Measurements from ENCODE around the gene RPS10.
A peak's percentile ranks its signal among the peaks of the same experiment; 100 is the strongest.
"Not testable (repeated sequence)": the region's sequence is repeated elsewhere in the genome, so short reads cannot be mapped to it uniquely, and the experiment has no call there.

Gene RPS10

GRCh38 chr6:34393191-34393965, 32.5 kb downstream of the RPS10 start:
- no peak for DNase-seq (ENCODE audit: low read depth in 2 of 2)

GRCh38 chr6:34392497-34393190, 33.2 kb downstream of the RPS10 start, which contains the start of gene NUDT3:
Gene NUDT3, minus strand, starts transcription at chr6:34392669. Its CDS starts 307 bp downstream, at chr6:34392362.
- DNase-seq (ENCODE audit: low read depth in 2 of 2) = peak; percentile 88 to 89

DNA sequence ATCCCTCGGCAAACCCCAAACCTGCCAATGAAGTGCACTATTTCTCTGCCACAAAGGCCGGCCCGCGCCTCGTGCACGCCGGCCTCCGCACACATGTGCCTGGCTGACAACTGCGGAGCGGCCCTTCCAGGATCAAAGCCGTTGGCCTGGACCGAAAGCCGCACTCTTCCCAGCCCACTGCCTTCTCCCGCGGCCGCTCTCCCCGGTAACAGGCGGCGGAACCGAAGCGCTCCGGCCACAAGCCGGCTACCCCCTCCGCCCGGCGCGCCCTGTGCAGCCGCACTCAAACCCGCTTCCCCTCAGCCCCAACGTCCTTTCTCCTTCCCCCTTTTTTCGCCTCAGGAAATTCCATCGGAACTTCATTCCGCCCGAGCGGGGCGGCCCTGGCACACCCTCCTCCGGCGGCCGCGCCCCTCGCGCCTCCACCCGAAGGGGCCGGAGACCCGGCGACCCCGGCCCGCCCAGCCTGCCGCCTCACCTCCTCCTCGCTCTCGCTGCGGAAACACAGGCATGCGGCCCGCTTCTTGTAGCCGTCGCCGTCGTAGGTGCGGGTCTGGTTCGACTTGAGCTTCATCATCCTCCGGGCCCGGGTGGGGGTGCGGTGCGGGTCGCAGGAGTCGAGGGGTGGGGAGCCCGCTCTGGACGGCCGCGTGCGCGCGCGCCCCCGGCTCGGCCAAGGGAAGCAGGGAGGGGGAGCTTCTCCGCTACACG, 33.9 kb downstream of the RPS10 start:
- DNase-seq (ENCODE audit: low read depth in 2 of 2) = peak; percentile 31 to 37

- DNase-seq (ENCODE audit: low read depth in 2 of 2) = no peak
Observed at GRCh38 chr6:34391473-34391785, 34.4 kb downstream of the RPS10 start.

DNA sequence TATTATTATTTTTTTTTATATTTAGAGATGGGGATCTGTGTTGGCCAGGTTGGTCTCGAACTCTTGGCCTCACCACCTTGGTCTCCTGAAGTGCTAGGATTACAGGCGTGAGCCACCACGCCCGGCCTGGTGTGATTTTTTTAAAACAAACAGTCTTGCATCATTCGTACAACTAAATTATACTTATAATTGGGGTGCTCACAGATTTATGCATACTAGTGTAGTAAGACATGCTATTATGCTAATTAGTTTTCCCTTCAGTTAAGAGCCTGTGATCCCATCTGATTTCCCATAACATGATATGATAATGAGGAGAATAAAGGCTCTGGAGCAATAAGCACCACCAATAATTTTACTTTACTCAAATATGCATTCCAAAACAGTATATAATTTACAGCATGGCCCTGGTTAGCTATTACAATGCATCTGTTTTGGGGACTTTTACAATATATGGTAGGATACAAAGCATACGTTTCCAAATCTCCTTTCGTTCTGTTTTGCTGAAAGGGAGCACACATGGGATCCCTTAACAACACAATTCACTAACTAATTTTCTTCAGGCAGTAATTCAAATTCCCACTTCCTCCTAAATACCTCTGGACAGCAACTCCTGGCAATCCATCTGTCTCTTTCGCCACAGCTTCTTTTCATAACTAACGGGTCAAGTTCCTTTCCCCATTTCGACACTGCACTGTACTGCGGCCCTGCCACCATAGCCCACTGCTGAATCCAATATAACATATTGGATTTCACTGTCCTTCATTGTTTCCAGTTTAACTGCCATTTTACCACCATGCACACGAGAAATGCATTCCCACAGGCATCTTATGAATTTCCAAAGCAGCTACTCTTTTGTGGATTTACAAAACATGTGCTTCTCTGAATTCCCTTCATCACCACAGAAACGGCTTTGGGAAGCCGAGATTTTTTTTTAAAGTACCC, 35.1 kb downstream of the RPS10 start:
- no peak for DNase-seq (ENCODE audit: low read depth in 2 of 2)

DNA sequence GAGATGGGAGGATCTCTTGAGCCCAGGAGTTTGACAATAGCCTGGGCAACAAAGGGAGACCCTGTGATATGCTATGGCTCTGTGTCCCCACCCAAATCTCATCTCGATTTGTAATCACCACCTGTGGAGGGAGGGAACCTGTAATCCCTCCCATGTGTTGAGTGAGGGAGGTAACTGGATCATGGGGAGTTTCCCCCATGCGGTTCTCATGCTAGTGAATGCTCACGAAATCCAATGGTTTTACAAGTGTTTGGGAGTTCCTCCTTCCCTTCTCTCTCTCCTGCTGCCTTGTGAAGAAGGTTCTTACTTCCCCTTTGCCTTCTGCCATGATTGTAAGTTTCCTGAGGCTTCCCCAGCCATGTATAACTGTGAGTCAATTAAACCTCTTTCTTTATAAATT, 36.8 kb downstream of the RPS10 start:
- no peak for DNase-seq (ENCODE audit: low read depth in 2 of 2)

DNA sequence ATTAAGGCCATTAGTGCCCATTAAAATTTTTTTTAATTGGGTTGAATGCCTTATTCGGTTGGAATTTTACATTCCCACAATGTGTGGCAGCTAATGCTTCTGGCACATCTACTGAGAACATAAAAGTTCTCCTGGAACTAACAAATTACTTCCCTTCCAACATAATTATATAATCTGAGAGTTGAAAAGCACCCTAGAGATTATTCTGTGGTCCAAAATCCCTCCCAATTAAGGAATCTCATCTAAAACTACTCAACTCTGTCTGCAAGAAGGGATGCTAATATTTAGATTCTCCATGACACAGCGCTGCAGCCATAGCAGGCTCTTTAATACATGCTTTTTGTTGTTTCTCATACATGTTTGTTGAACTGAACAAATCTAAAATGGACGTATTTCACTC, 37.4 kb downstream of the RPS10 start:
- no peak for DNase-seq (ENCODE audit: low read depth in 2 of 2)

DNA sequence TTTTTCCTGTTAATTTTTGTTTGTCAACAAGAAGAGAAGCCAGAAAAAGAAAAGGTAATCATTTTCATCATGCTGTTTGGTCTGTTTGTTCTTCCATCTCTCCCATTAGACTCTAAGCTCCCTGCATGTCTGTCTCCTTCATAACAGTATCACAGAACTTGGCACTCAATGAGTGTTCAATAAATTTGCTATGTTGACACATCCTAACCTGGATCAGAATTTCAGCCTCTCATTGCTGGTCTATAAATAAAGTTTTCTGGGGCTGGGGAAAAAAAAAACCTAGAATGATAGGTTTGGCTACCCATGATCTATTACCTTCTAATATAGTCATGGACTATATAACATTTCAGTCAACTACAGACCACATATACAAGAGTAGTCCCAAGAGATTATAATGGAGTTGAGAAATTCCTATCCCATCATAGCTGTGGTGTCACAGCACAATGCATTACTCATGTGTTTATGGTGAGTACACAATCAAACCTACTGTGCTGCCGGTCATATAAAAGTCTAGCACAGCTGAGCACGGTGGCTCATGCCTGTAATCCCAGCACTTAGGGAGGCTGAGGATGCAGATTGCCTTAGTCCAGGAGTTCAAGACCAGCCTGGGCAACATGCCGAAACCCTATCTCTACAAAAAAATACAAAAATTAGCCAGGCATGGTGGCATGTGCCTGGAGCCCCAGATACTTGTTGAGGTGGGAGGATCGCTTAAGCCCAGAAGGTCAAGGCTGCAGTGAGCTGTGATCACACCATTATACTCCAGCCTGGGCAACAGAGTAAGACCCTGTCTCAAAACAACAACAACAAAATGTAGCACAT, 39.3 kb downstream of the RPS10 start:
- DNase-seq (ENCODE audit: low read depth in 2 of 2) = no peak

- DNase-seq (ENCODE audit: low read depth in 2 of 2) = no peak
Observed at GRCh38 chr6:34385793-34386195, 40.1 kb downstream of the RPS10 start.

GRCh38 chr6:34384321-34385153, 41.3 kb downstream of the RPS10 start:
- DNase-seq (ENCODE audit: low read depth in 2 of 2) = no peak

GRCh38 chr6:34383656-34384320, 42.1 kb downstream of the RPS10 start:
- no peak for DNase-seq (ENCODE audit: low read depth in 2 of 2)

DNA sequence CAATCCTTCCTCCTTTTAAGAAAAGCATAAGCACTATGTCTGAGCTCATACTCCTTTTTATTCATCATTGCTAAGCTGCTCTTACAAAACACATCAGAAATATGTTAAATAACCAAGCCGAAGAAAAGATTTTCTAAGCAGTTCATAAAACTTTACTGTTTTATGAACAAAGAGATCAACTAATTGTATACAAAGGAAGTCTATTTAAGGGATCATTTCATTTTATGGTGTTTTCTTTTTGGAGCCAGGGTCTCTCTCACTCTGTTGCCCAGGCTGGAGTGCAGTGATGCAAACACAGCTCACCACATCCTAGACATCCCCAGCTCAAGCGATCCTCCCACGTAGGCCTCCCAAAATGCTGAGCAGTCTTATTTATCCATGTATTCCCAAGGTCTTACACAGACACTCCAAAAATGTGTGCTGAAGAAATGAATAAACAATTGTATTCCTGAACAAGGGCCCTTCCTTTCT, 42.7 kb downstream of the RPS10 start:
- no peak for DNase-seq (ENCODE audit: low read depth in 2 of 2)

- no peak for DNase-seq (ENCODE audit: low read depth in 2 of 2)
Observed at GRCh38 chr6:34381081-34381480, 44.8 kb downstream of the RPS10 start.

- DNase-seq (ENCODE audit: low read depth in 2 of 2) = no peak
Observed at GRCh38 chr6:34378470-34378869, 47.4 kb downstream of the RPS10 start.

- no peak for DNase-seq (ENCODE audit: low read depth in 2 of 2)
Observed at GRCh38 chr6:34377984-34378383, 47.9 kb downstream of the RPS10 start.

GRCh38 chr6:34377571-34377970, 48.3 kb downstream of the RPS10 start:
- not testable (repeated sequence) for DNase-seq (ENCODE audit: low read depth in 2 of 2)

DNA sequence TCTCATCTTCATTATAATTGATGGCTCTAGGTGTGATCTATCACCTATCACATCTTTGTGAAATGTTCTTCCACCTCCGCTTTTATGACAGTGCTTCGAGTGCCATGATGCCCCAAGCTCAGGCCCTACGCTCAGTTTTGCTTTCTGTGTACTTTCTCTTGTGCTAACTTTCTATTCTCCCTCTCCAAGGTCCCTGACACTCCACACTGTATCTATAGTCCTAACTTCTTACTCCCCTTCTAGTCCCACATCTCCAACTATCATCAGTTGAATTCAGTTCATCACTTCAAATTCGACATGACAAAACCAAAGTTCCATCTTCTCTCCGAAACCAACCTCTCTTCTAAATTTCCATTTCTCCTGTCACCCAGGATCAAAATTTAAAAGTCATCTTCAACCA, 50.0 kb downstream of the RPS10 start:
- no peak for DNase-seq (ENCODE audit: low read depth in 2 of 2)

DNA sequence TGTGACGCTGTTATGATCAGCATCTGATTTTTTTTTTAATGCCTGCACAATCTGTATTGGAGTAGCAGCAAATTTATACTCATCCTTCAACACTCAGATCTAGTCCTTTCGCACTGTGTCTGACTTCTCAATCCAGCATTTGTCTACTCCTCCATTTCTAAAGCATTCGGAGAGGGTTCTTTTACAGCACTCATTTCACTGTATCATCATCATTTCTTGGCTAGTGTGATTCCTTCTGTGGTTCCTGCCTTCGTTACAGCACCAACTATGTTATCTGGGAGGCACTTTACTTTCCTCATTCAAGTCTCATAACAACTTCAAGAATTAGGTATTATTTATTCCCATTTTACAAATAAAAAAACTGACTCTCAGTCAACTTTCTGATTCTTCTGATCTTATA, 51.4 kb downstream of the RPS10 start:
- DNase-seq (ENCODE audit: low read depth in 2 of 2) = no peak

DNA sequence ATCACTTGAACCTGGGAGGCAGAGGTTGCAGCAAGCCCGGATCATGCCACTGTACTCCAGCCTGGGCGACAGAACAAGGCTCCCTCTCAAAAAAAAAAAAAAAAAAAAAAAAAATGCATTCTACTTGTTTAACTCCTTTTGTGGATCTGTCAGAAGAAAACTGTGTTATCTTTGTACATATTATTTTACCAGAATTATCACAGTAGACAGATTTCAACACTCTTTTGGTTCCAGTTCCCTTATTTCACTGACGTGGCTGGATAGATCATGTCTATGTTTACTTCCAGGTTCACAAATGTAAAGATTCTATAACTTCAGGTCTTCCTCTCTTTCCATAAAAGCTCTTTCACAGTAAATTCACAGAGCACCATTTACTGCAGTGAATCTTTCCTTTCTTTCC, 51.8 kb downstream of the RPS10 start:
- DNase-seq (ENCODE audit: low read depth in 2 of 2) = no peak
